Measurements from ENCODE around the gene PDGFRB.
"Not testable (repeated sequence)": the region's sequence is repeated elsewhere in the genome, so short reads cannot be mapped to it uniquely, and the experiment has no call there.

Gene PDGFRB

DNA sequence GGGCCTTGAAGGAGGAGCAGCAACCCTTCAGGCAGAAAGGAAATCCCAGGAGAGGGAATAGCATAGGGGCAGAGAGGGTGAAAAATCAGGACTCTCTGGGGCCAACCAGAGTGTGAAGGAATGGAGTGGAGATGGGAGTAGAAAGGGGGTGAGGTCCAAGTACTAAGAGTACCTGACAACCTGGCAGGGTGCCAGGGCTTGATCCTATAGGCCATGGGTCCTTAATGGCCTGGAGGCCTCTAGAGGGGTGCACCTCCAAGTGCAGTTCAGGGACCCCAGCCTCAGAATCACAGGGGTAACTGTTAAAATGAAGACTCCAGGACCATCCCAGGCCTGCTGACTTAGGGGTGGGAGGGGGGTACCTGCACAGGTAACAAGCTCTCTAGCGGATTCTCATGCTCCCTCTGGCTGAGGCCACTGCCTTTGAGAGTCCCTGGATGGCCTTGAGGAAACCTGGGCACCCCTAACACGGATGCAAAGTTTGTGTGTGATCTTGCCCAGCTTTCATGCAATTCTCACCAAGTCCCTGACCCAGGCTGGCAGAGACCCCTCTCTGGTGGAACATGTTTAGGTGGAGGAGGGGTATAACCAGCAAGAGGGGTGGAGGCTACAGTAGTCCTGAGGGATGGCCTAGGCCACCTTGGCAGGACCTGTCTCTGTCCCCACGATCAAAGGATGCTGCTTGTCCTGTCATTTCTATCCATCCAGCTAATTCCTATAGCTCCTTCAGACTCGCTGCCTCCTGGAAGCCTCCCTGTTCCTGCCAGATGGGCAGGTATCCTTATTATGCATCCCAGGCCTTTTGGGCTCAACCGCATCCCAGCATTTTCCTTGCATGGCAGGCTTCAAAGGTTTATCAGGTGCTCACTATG is 51.7 kb downstream of the PDGFRB start:
- in situ Hi-C loops (cut with MboI; ENCODE audit: low sequenced_read_pairs), result no loop called here

DNA sequence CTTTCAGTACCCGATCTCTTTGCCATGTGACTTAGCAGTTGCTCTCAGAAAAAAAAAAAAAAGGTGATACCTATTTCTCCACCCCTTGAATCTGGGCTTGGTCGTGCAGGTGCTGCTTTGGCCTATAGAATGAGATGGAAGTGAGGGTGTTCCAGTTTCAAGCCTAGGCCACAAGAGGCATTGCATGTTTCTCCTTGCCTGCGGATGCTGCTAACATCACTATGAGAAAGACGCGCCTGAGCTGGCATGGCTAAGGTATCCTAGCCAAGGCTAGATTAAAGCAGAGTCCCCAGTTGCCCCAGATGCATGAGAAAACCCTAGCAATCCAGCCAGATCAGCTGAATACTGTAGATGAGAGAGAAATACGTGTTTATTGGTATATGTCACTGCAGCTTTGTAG is 54.6 kb downstream of the PDGFRB start:
- in situ Hi-C loops (cut with MboI; ENCODE audit: low sequenced_read_pairs), result no loop called here

DNA sequence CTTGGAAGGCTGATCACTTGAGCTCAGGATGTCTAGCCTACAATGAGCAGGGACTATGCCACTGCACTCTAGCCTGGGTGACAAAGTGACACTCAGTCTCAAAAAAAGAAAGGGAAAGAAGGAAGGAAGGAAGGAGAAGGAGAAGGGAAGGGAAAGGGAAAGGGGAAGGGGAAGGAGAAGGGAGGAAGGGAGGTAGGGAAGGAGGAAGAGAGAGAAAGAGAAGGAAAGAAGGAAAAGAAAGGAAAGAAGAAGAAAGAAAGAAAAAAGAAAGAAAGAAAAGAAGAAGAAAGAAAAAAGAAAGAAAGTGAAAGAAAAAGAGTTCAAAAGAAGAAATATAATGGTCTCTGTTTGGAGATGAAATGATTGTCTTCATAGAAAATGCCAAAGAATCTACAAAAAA is 58.5 kb downstream of the PDGFRB start:
- in situ Hi-C loops (cut with MboI; ENCODE audit: low sequenced_read_pairs), result no loop called here

DNA sequence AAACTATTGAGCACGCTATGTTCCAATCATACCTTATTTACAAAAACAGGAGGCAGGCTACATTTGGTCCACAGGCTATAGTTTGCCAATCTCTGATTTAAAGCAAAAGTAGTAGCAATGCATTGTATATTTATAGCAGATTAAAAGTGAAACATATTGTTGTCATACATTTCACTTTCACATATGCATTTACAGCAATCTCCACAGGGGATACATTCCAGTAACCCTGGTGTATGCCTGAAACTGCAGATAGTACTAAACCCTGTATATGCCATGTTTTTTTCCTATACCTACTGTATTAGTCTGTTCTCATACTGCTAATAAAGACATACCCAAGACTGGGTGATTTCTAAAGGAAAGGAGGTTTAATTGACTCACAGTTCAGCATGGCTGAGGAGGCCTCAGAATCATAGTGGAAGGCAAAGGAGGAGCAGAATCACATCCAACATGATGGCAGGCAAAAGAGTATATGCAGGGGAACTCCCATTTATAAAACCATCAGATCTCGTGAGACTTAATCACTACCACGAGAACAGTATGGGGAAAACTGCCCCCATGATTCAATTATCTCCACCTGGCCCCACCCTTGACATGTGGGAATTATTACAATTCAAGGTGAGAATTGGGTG is 63.4 kb downstream of the PDGFRB start:
- in situ Hi-C loops (cut with MboI; ENCODE audit: low sequenced_read_pairs), result no loop called here

DNA sequence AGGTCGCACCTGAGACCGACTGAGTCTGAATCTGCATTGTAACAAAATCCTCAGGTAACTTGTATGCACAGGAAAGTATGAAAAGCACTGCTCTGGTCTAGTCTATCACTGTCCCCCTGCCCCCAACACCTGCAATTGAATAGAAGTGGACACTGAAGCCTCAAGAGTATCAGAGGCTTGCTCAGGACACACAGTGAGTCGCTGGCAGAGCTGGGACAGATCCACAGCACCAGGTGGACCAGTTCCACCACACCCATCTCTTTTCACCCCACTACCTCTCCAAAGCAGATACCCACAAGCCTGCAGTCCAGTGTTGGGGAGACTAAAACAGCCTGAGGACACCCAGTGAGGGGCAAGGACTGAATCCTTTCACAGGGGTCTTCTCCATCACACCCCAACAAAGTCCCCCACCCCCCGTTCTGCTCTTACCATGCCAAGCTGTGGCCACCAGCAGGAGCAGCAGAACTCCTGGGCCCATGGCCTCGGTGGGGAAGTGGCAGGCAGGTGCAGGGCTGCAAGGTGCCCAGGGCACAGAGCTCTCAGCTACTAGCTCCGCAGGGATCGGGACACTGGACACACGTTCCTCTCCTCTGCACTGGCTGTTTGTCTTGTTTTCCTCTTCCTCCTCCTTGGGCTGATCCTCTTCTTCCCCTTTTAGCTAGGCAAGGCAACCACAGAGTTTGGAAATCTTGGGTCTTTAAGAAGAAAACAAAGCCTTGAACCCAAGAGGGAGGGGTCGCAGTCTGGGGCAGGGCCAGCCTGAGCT is 69.5 kb downstream of the PDGFRB start, which contains the start of gene CSF1R:
TSS of gene CSF1R (minus strand) at position 605 of the 766 bp plus-strand sequence. CDS start at position 478, 127 bp downstream.
- in situ Hi-C loops (cut with MboI; ENCODE audit: low sequenced_read_pairs), result no loop called here

DNA sequence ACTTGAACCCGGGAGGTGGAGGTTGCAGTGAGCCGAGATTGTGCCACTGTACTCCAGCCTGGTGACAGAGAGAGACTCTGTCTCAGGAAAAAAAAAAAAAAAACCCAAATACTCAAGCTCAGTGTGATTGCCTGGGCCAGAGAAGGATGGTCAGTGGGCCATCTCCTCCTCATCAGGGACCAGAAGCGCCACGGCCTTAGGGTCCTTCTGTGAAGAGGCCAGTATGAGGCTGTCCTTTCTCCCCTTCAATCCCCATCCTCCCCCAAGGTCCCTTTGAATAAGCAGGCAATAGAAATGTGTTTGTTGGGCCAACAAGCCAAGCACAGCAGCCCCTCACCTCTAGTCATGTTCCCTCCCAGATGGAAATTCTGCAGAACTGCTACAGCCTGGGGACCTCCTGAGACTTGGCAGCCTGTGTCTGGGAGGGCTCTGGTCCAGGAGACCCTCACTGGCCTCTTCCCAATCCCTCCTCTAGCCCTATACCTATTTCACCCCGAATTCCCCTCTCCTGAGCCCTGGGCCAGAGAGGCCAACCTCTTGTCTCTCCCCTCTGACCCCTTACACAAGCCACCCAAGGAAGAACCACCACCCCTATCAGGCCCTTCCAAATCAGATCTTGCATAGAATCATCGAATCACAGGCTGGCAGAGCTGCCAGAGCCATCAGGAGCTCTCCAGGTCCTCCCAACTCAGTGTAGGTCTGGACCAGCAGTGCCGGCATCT is 70.3 kb downstream of the PDGFRB start:
- in situ Hi-C loops (cut with MboI; ENCODE audit: low sequenced_read_pairs), result no loop called here

DNA sequence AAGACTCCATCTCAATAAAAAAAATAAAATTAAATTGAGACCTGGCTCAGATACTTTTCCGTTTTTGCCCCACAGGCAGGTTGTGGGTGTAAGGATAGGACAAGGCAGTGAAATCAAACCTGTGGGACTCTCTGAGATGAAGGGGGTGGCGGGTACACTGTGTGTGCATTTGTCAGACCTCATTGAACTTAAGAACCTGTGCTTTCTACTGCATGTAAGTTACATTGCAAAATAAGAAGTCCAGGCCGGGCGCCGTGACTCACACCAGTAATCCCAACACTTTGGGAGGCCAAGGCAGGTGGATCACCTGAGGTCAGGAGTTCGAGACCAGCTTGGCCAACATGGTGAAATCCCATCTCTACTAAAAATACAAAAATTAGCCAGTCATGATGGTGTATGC is 70.9 kb downstream of the PDGFRB start:
- in situ Hi-C loops (cut with MboI; ENCODE audit: low sequenced_read_pairs), result not testable (repeated sequence)

DNA sequence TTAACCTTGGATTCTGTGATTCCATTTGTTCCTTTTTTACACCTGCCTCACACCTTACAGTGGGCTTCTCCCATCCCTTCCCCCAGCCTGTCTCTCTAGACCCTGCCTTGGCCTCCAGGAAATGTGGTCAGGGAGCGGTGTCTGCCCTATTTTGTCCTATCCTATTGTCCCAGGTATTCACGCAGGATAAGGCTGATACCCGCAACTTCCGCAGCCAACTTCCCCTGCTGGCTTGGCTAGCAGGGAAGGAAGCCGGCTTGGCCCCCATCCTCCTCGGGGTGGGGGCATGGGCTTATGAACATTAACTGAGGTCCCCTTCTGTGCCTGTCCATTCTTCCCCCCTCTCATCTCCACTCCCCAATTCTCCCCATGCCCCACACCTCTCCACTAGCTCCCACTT is 72.8 kb downstream of the PDGFRB start:
- in situ Hi-C loops (cut with MboI; ENCODE audit: low sequenced_read_pairs), result no loop called here

DNA sequence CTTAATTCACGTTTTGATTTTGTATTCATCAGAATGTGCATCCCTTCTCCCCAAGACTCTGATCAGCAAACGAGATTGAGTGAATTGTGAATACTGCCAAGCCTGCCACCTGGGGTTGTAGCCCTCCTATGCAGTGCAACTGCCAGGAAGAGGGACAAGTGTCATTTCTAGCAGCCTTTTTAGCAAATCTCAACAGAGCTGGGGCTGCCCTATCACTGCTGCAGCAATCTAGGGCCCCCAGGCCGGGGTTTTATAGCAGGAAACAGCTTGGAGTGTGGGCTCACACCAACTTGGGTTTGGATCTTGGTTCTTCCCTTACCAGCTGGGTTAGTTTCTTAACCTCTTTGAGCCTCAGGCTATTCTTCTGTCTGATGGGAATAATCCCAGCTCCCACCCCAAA is 73.3 kb downstream of the PDGFRB start:
- in situ Hi-C loops (cut with MboI; ENCODE audit: low sequenced_read_pairs), result no loop called here

DNA sequence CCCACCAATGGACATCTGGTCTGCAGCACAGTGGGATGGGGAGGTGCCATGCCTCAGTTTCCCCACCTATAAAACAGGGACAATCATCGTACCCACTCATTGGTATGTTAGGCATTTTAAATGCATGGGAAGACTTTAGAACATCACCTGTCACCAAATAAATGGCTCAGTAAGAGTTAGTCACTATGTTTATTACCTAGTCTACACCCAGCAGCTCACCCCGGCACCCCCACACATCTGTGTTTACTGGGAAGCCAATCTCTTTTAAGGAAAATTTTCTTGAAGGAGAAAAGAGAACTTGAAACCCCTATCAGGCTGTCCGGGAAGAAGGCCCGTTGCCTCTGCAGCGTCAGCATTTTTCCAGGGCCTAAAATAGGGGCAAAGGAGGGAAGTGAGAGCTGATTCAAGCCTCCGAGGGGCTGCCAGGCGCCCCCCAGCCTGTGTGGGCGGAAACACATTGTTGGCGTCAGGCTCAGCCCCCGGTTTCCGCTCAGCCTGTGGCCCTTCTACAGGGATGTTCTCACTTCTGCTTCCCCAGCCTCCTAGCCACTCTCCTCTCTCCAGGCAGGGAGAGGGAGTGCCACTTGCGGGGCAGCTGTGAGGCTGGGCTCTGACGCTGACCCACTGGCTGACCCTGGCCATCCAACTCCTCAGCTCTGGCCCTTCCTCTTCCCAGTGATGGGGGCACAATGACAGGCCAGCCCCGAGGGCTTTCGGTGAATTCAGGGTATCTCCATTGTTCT is 73.9 kb downstream of the PDGFRB start:
- in situ Hi-C loops (cut with MboI; ENCODE audit: low sequenced_read_pairs), result no loop called here

DNA sequence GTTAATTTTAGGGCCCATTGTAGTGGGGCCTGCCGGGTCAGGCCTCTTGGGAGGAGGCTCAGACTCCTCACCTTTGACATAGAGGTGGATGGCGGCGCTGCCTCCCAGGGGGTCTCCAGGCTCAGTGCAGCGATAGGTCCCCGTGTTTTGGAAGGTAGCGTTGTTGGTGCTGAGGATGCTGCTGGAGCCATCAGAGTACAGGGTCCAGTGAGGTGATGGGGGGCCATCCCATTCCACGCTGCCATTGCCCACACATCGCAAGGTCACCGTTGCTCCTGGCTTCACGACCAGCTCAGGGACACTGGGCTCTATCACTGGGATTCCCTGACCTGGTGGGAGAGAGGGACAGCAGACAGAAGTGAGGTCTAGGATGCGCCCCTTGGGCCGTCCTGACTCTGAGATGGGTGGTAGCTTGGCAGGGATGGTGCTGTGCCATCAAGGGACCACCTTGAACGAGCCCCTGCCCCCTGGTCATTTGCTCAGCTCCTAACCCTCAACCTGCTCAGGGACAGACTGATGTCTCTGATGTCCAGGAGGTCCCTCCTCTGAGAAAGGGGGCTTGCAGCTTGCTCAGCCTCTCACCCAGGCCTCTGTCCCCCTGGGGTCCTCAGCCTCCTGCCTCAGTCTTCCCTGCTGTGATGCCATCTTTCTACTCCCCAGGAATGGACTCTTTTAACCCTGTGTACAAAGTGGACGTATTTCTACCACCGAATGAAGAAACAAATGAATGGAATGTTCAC is 74.8 kb downstream of the PDGFRB start:
- in situ Hi-C loops (cut with MboI; ENCODE audit: low sequenced_read_pairs), result no loop called here

DNA sequence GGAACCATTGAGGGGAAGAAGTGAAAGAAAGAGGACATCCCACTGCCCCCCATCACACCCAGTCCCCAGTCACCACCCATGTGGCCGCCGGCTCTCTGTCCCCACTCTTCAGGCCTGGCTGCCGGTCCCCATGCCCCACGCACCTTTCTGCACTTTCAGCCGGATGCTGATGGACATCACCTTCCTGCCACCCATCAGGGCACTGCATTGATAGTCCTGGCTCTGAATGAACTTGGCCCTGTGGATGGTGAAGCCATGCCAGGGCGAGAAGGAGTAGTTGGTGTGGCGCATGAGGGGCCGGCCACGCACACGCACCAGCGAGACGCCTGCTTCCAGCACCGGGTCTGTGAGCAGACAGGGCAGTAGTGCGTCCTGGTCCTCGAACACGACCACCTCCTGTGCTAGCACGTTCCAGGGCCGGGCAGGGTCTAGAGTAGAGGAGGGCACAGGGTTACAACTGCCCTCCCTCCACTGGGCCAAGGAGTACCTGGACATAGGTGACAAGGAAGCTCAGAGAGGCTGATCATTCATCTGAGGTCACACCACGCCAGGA is 75.7 kb downstream of the PDGFRB start:
- in situ Hi-C loops (cut with MboI; ENCODE audit: low sequenced_read_pairs), result no loop called here

DNA sequence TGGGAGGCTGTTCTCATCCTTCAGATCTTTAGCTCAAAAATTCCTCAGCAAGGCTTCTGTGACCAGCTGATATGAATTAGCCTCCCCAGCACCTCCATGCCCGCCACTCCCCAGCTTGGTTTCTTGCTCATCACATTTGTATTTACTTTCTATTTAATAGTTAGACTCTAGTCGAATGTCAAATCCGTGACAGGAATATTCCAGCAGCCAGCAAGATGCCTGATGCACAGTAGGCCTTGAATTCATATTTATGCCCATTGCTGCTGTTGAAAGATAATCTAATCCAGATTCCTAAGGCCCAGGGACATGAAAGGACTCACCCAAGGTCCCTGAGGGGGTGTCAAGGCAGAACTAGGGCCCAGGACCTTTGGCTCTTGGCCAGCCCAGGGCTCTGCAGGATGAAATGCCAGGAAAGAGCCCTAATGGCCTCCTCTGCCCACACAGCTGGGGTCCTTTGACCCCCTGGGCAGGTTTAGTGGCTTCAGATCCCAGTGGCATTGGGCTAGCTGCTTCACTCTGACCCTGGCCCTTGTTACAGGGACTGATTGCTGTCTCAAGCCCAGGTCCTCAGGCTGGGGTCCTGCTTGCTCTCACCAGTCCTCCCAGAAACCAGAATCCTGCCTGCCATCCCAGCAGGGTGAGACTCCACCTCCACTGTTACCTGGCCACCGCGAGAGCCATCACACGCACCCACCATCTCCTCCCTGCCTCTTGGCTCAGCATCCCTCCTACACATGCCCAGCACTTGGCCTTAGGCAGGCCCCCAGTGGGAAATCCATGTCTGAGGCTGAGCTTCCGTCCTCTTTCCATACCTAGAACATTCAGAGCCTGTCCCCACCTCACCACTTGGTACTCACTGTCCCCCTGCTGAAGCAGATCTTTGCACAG is 76.6 kb downstream of the PDGFRB start:
- in situ Hi-C loops (cut with MboI; ENCODE audit: low sequenced_read_pairs), result no loop called here

DNA sequence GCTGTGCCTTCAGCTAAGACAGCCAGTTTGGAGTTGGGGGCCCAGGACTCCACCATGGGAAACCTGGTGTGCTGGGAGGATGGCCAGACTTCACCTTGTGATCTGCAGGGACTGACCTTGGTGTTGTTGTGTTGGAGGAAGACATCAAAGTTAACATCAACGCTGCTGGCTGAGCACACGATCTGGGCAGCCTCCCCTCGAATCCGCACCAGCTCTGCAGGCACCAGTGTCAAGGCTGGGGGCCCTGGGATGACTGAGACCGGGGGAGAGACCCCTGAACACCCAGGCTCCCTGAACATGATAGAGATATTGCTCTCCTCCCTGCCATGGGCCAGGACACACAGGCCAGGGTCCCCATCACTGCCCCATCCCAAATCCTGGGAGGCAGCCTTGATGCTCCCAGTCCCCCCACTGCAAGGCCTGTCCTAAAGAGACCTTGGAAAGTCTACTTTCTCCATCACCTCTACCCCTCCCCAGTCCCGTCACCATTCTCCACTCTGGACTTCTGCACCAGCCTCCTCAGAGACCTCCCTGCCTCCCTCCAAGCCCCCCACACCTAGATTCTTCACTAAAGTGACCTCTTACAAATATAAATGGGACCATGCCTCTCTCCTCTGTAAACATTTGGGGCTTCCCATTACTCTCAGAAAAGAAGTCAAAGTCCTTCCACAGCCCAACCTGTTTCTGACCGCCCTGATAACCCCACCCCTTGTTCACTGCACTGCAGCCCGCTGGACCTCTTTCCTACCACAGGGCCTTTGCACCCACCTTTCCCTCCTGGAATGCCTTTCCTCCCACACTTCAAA is 77.4 kb downstream of the PDGFRB start:
- in situ Hi-C loops (cut with MboI; ENCODE audit: low sequenced_read_pairs), result no loop called here

DNA sequence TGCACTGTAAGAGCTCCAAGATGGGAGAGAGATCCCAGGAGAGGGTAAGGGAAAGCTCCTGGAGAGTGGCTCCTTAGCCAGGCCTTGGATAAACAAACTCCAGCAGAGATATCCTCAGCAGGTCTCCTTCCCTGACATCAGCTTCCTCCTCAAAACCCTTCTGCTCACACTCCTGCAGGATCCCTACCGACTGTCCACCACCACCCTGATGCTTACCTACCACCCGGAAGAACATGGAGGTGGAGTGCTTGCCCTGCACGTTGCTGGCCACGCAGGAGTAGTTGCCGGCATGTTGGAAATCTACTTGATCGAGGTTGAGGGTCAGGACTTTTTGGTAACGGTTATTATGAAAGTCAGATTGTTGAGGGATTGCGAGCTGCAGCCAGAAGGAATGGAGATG is 78.6 kb downstream of the PDGFRB start:
- in situ Hi-C loops (cut with MboI; ENCODE audit: low sequenced_read_pairs), result no loop called here

DNA sequence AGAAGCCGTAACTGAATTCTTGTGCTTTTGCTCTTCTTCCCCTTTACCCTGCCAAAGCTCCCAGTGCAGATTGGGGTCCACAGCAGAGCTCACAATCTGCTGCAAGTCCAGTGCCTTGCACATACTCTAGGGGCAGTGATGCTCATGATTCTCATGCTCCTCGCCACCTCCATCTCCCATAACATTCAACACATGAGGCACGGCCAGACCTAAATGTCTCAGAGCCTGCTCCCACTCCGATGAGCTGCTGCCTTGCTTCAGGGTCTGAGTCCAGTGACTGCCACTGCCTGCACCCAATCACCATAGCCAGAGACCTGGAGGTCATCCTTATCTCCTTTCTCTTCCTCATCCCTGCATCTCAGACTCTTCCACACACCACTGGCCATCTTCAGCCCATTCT is 79.8 kb downstream of the PDGFRB start:
- in situ Hi-C loops (cut with MboI; ENCODE audit: low sequenced_read_pairs), result no loop called here

DNA sequence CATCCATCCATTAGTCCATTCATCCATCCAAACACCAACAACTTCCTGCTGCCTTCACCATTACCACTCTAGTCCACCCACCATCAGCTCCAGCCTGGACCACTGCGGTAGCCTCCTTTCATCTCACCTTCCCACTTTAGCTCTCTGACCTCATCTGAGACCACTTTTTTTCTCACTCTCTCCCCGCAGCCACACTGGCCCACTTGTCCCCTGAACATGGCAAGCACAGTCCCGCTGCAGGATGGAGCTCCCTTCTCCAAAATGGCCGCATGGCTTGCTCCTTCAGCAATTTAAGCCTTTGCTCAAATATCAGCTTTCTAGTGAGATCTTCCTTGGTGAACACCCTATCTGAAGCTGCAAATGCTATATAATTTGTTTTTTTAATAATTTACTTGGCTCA is 80.4 kb downstream of the PDGFRB start:
- in situ Hi-C loops (cut with MboI; ENCODE audit: low sequenced_read_pairs), result no loop called here

DNA sequence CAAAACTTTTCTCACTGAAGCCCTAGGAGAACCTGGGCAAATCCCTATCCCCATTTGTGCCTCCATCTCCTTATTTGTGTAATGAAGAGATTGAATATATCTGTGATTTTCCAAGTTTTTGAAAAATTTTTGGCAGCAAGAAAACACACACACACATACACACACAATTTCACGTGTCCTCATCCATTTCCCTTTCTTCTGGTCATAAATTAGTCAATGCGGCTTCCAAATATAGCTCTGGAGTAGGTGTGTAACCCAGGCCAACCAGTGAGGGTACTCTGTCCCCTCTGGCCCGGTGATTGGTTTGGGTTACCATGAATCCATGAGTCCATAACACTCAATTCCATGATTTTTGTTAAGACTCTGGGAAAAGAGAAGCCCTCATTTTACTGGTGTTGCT is 82.0 kb downstream of the PDGFRB start:
- in situ Hi-C loops (cut with MboI; ENCODE audit: low sequenced_read_pairs), result no loop called here

All from HL-60/S4 treated with phorbol 12-myristate 13-acetate at 8.2 ng/mL for 4 days and 3 days (cell line).